ENCODE results near the gene BNIP5. TPM values are rescaled to one million over a fixed set of nuclear protein-coding genes. Genes with fewer than 3 reads are reported as not detected.

Gene BNIP5
- total RNA-seq, 1 donor from 2014 or later: not detected

GRCh38 chr6:36381502-36382389, 45.1 kb upstream of the BNIP5 start:
- no peak for DNase-seq (ENCODE audit: low spot score)
- H3K9ac ChIP-seq: no peak overlapping the region

GRCh38 chr6:36380166-36380565, 43.5 kb upstream of the BNIP5 start:
- Histone ChIP-seq H3K4me2 (no peak overlapping the region), H3K79me2 (ENCODE audit: low read depth) (no peaks in the 10 kb centered on the region), H3K9ac (no peak overlapping the region), H3F3A (ENCODE audit: low read depth) (no peaks in the 10 kb centered on the region), H3K27ac (no peak overlapping the region), H3K4me1 (peaks cover 7% of the 10 kb centered on the region), H4K20me1 (ENCODE audit: low read depth) (no peaks in the 10 kb centered on the region), H2AFZ (replicated peaks) (no peak overlapping the region), H3K9me3 (ENCODE audit: low read depth) (no peaks in the 10 kb centered on the region), H3K4me3 (no peak overlapping the region), H3K27me3 (peaks cover 6% of the 10 kb centered on the region), H3K36me3 (no peaks in the 10 kb centered on the region)
- Mint-ChIP-seq H3K9me3 (no peaks in the 10 kb centered on the region), H3K27ac (no peak overlapping the region), H3K4me3 (no peak overlapping the region), H3K4me1 (peaks cover 2% of the 10 kb centered on the region), H3K36me3 (no peaks in the 10 kb centered on the region), H3K27me3 (ENCODE audit: insufficient read depth, low read depth) (peaks cover 7% of the 10 kb centered on the region)
- no peak for DNase-seq (ENCODE audit: low spot score)
- no peak for TF ChIP-seq CTCF (IDR thresholded peaks at IDR 0.05)
- no peak for TF ChIP-seq EZH2phosphoT487 (IDR thresholded peaks at IDR 0.05)
- no peak for TF ChIP-seq EZH2 (IDR thresholded peaks at IDR 0.05)

More at GRCh38 chr6:36381502-36382389, 45.1 kb upstream of the BNIP5 start:
- H3K27me3 ChIP-seq: peaks cover 21% of the 10 kb centered on the region
- Mint-ChIP-seq H3K9me3 (peaks cover 1% of the 10 kb centered on the region), H3K4me1 (peaks cover 11% of the 10 kb centered on the region), H3K36me3 (no peaks in the 10 kb centered on the region), H3K27me3 (ENCODE audit: insufficient read depth, low read depth) (peaks cover 18% of the 10 kb centered on the region), H3K27ac (no peak overlapping the region), H3K4me3 (no peak overlapping the region)
- H3K9me3 ChIP-seq (ENCODE audit: low read depth): no peaks in the 10 kb centered on the region
- H3K4me2 ChIP-seq: no peak overlapping the region
- TF ChIP-seq EZH2 (IDR thresholded peaks at IDR 0.05) (no peak), EZH2phosphoT487 (IDR thresholded peaks at IDR 0.05) (no peak), CTCF (IDR thresholded peaks at IDR 0.05) (no peak)
- no peaks in the 10 kb centered on the region for H3F3A ChIP-seq (ENCODE audit: low read depth)
- H3K4me3 ChIP-seq: no peak overlapping the region
- H4K20me1 ChIP-seq (ENCODE audit: low read depth): no peaks in the 10 kb centered on the region
- no peaks in the 10 kb centered on the region for H3K36me3 ChIP-seq
- H3K27ac ChIP-seq: no peak overlapping the region
- H3K79me2 ChIP-seq (ENCODE audit: low read depth): no peaks in the 10 kb centered on the region
- H2AFZ ChIP-seq (replicated peaks): no peak overlapping the region
- H3K4me1 ChIP-seq: peaks cover 13% of the 10 kb centered on the region

- Histone ChIP-seq H3K4me3 (no peak overlapping the region), H2AFZ (replicated peaks) (no peak overlapping the region), H3F3A (ENCODE audit: low read depth) (no peaks in the 10 kb centered on the region), H3K27me3 (no peaks in the 10 kb centered on the region), H3K27ac (no peak overlapping the region), H3K4me2 (no peak overlapping the region), H3K9me3 (ENCODE audit: low read depth) (no peaks in the 10 kb centered on the region), H3K79me2 (ENCODE audit: low read depth) (no peaks in the 10 kb centered on the region), H4K20me1 (ENCODE audit: low read depth) (no peaks in the 10 kb centered on the region), H3K9ac (no peak overlapping the region), H3K36me3 (no peaks in the 10 kb centered on the region), H3K4me1 (peaks cover 7% of the 10 kb centered on the region)
- Mint-ChIP-seq H3K27me3 (ENCODE audit: insufficient read depth, low read depth) (peaks cover 7% of the 10 kb centered on the region), H3K9me3 (no peaks in the 10 kb centered on the region), H3K4me1 (peaks cover 2% of the 10 kb centered on the region), H3K27ac (no peak overlapping the region), H3K4me3 (no peak overlapping the region), H3K36me3 (no peaks in the 10 kb centered on the region)
- DNase-seq (ENCODE audit: low spot score): no peak
- TF ChIP-seq EZH2 (IDR thresholded peaks at IDR 0.05) (no peak), CTCF (IDR thresholded peaks at IDR 0.05) (no peak), EZH2phosphoT487 (IDR thresholded peaks at IDR 0.05) (no peak)
Measured at GRCh38 chr6:36378936-36379335, 42.2 kb upstream of the BNIP5 start.
